ENCODE measurements around the gene SASH1.

The SASH1 gene

GRCh38 chr6:148535976-148536375 lies 193.3 kb downstream of the SASH1 start:
- Histone ChIP-seq H3K27ac (ENCODE audit: low read length) (no peak overlapping the region), H3K4me2 (ENCODE audit: insufficient read depth, low read length) (no peak overlapping the region), H3K9me3 (ENCODE audit: insufficient read depth, low read length, severe bottlenecking) (no peaks in the 10 kb centered on the region), H3K4me1 (ENCODE audit: insufficient read depth, low read length) (no peaks in the 10 kb centered on the region), H3K27me3 (ENCODE audit: insufficient read depth, low read length, poor library complexity) (peaks cover 8% of the 10 kb centered on the region), H3K36me3 (ENCODE audit: insufficient read depth, low read length) (no peaks in the 10 kb centered on the region), H3K4me3 (ENCODE audit: low read depth in 1 of 2, low read length in 2 of 2) (no peak overlapping the region), H2AFZ (ENCODE audit: low read depth, low read length) (no peak overlapping the region), H4K20me1 (ENCODE audit: insufficient read depth, low read length) (no peaks in the 10 kb centered on the region), H3K79me2 (ENCODE audit: insufficient read depth, low read length) (no peaks in the 10 kb centered on the region), H3K9ac (ENCODE audit: low read depth, low read length) (no peak overlapping the region)
- DNase-seq (no peak), ATAC-seq (ENCODE audit: insufficient read depth, low read depth) (no peak)
- TF ChIP-seq EZH2 (IDR thresholded peaks at IDR 0.05; ENCODE audit: borderline replicate concordance, low read depth, low read length, severe bottlenecking) = no peak
- no peak for TF ChIP-seq CTCF (IDR thresholded peaks at IDR 0.05; ENCODE audit: borderline replicate concordance, extremely low read depth, low read length, poor library complexity, severe bottlenecking)

- DNase-seq (no peak), ATAC-seq (ENCODE audit: insufficient read depth, low read depth) (no peak)
- H3K36me3 ChIP-seq (ENCODE audit: insufficient read depth, low read length) = no peaks in the 10 kb centered on the region
- no peaks in the 10 kb centered on the region for H3K9me3 ChIP-seq (ENCODE audit: insufficient read depth, low read length, severe bottlenecking)
- no peaks in the 10 kb centered on the region for H4K20me1 ChIP-seq (ENCODE audit: insufficient read depth, low read length)
- H3K79me2 ChIP-seq (ENCODE audit: insufficient read depth, low read length) = no peaks in the 10 kb centered on the region
- H3K4me3 ChIP-seq (ENCODE audit: low read depth in 1 of 2, low read length in 2 of 2) = no peak overlapping the region
- no peak overlapping the region for H2AFZ ChIP-seq (ENCODE audit: low read depth, low read length)
- no peak overlapping the region for H3K9ac ChIP-seq (ENCODE audit: low read depth, low read length)
- H3K4me1 ChIP-seq (ENCODE audit: insufficient read depth, low read length) = no peaks in the 10 kb centered on the region
- H3K27ac ChIP-seq (ENCODE audit: low read length) = no peak overlapping the region
- H3K27me3 ChIP-seq (ENCODE audit: insufficient read depth, low read length, poor library complexity) = peaks cover 12% of the 10 kb centered on the region
- no peak for TF ChIP-seq CTCF (IDR thresholded peaks at IDR 0.05; ENCODE audit: borderline replicate concordance, extremely low read depth, low read length, poor library complexity, severe bottlenecking)
- no peak for TF ChIP-seq EZH2 (IDR thresholded peaks at IDR 0.05; ENCODE audit: borderline replicate concordance, low read depth, low read length, severe bottlenecking)
- H3K4me2 ChIP-seq (ENCODE audit: insufficient read depth, low read length) = no peak overlapping the region
These were observed 195.9 kb downstream of the SASH1 start for GRCh38 chr6:148538261-148539190.

- H3K79me2 ChIP-seq (ENCODE audit: insufficient read depth, low read length) = no peaks in the 10 kb centered on the region
- no peak overlapping the region for H3K27ac ChIP-seq (ENCODE audit: low read length)
- ATAC-seq (ENCODE audit: insufficient read depth, low read depth) (no peak), DNase-seq (no peak)
- no peak overlapping the region for H2AFZ ChIP-seq (ENCODE audit: low read depth, low read length)
- H3K27me3 ChIP-seq (ENCODE audit: insufficient read depth, low read length, poor library complexity) = peaks cover 8% of the 10 kb centered on the region
- TF ChIP-seq EZH2 (IDR thresholded peaks at IDR 0.05; ENCODE audit: borderline replicate concordance, low read depth, low read length, severe bottlenecking) = no peak
- no peak for TF ChIP-seq CTCF (IDR thresholded peaks at IDR 0.05; ENCODE audit: borderline replicate concordance, extremely low read depth, low read length, poor library complexity, severe bottlenecking)
- H3K36me3 ChIP-seq (ENCODE audit: insufficient read depth, low read length) = no peaks in the 10 kb centered on the region
- H4K20me1 ChIP-seq (ENCODE audit: insufficient read depth, low read length) = no peaks in the 10 kb centered on the region
- no peaks in the 10 kb centered on the region for H3K9me3 ChIP-seq (ENCODE audit: insufficient read depth, low read length, severe bottlenecking)
- H3K4me1 ChIP-seq (ENCODE audit: insufficient read depth, low read length) = no peaks in the 10 kb centered on the region
- no peak overlapping the region for H3K9ac ChIP-seq (ENCODE audit: low read depth, low read length)
- no peak overlapping the region for H3K4me3 ChIP-seq (ENCODE audit: low read depth in 1 of 2, low read length in 2 of 2)
- no peak overlapping the region for H3K4me2 ChIP-seq (ENCODE audit: insufficient read depth, low read length)
These were observed 200.9 kb downstream of the SASH1 start for GRCh38 chr6:148543540-148543939.
